H9 (cell line): ENCODE results near the gene TSGA10IP. TPM values are rescaled to one million over a fixed set of nuclear protein-coding genes. Genes with fewer than 3 reads are reported as not detected.

Experiments used
- DNase-seq: peaks from one replicate; pipeline ENCODE4 v3.0.0-alpha.2; 2017
- H2AFZ ChIP-seq: one replicate; pipeline ENCODE4 v1.6.1; 2013; ENCODE audit warnings: mild to moderate bottlenecking, low read length, control low read depth, moderate library complexity
- H2AK5ac ChIP-seq: 2 replicates; pipeline ENCODE4 v1.6.1; 2013; ENCODE audit warnings: low read length, control low read depth, mixed read lengths; ENCODE audit not compliant: insufficient read length
- H2BK120ac ChIP-seq: one replicate; pipeline ENCODE4 v1.6.1; 2013; ENCODE audit warnings: low read depth, mild to moderate bottlenecking, low read length, control low read depth, inconsistent platforms; ENCODE audit not compliant: poor library complexity, severe bottlenecking
- H2BK12ac ChIP-seq: 2 replicates; pipeline ENCODE4 v1.6.1; 2013; ENCODE audit warnings: low read length, control low read depth, mixed read lengths, low read depth; ENCODE audit not compliant: insufficient read length
- H2BK15ac ChIP-seq: 2 replicates; pipeline ENCODE4 v1.6.1; 2013; ENCODE audit warnings: low read depth, low read length, control low read depth
- H2BK20ac ChIP-seq: one replicate; pipeline ENCODE4 v1.6.1; 2013; ENCODE audit warnings: low read depth, mild to moderate bottlenecking, low read length, control low read depth, inconsistent platforms; ENCODE audit not compliant: poor library complexity, severe bottlenecking
- H2BK5ac ChIP-seq: 2 replicates; pipeline ENCODE4 v1.6.1; 2013; ENCODE audit warnings: low read length, control low read depth, mixed read lengths; ENCODE audit not compliant: insufficient read length
- H3K14ac ChIP-seq: 2 replicates; pipeline ENCODE4 v1.6.1; 2013; ENCODE audit warnings: low read length, control low read depth; ENCODE audit not compliant: insufficient read depth
- H3K18ac ChIP-seq: 2 replicates; pipeline ENCODE4 v1.6.1; 2013; ENCODE audit warnings: low read depth, mild to moderate bottlenecking, mixed read lengths, low read length, control low read depth; ENCODE audit not compliant: insufficient read length
- H3K23ac ChIP-seq: 2 replicates; pipeline ENCODE4 v1.6.1; 2013; ENCODE audit warnings: low read length, control low read depth, mixed read lengths, low read depth; ENCODE audit not compliant: insufficient read length
- H3K23me2 ChIP-seq: 2 replicates; pipeline ENCODE4 v1.6.1; 2013; ENCODE audit warnings: low read depth, mild to moderate bottlenecking, mixed read lengths, low read length, control low read depth; ENCODE audit not compliant: insufficient read length, poor library complexity, severe bottlenecking
- H3K27ac ChIP-seq: 2 replicates; pipeline ENCODE4 v1.5.1; 2013; ENCODE audit warnings: low read length, control low read depth, mixed read lengths, low read depth; ENCODE audit not compliant: insufficient read length
- H3K27me3 ChIP-seq: 2 replicates; pipeline ENCODE4 v1.6.1; 2013; ENCODE audit warnings: low read length, control low read depth, inconsistent platforms; ENCODE audit not compliant: insufficient read depth
- H3K4ac ChIP-seq: 2 replicates; pipeline ENCODE4 v1.6.1; 2013; ENCODE audit warnings: low read depth, mild to moderate bottlenecking, control low read depth, inconsistent platforms, low read length, moderate library complexity
- H3K4me1 ChIP-seq: 2 replicates; pipeline ENCODE4 v1.6.1; 2013; ENCODE audit warnings: low read length, control low read depth, inconsistent platforms; ENCODE audit not compliant: insufficient read depth
- H3K4me2 ChIP-seq: 2 replicates; pipeline ENCODE4 v1.6.1; 2013; ENCODE audit warnings: low read length, control low read depth, mixed read lengths; ENCODE audit not compliant: insufficient read length, insufficient read depth
- H3K56ac ChIP-seq: 2 replicates; pipeline ENCODE4 v1.6.1; 2013; ENCODE audit warnings: low read depth, mild to moderate bottlenecking, mixed read lengths, low read length, control low read depth; ENCODE audit not compliant: insufficient read length
- H3K79me1 ChIP-seq: 2 replicates; pipeline ENCODE4 v1.6.1; 2013; ENCODE audit warnings: low read depth, mild to moderate bottlenecking, moderate library complexity, low read length, control low read depth, inconsistent platforms; ENCODE audit not compliant: insufficient read depth, poor library complexity, severe bottlenecking
- H3K79me2 ChIP-seq: 2 replicates; pipeline ENCODE4 v1.6.1; 2013; ENCODE audit warnings: low read length, control low read depth, inconsistent platforms; ENCODE audit not compliant: insufficient read depth
- H3K9ac ChIP-seq: 2 replicates; pipeline ENCODE4 v1.6.1; 2013; ENCODE audit warnings: low read length, control low read depth, mixed read lengths; ENCODE audit not compliant: insufficient read length; ENCODE audit errors: extremely low read depth
- H3K9me3 ChIP-seq: one replicate; pipeline ENCODE4 v1.6.1; 2013; ENCODE audit warnings: low read depth, low read length, inconsistent platforms; ENCODE audit not compliant: control insufficient read depth
- H3T11ph ChIP-seq: one replicate; pipeline ENCODE4 v1.6.1; 2013; ENCODE audit warnings: mild to moderate bottlenecking, low read length, control low read depth, inconsistent platforms
- H4K20me1 ChIP-seq: one replicate; pipeline ENCODE4 v1.6.1; 2013; ENCODE audit not compliant: control insufficient read depth, insufficient read length, insufficient read depth
- H4K5ac ChIP-seq: 2 replicates; pipeline ENCODE4 v1.6.1; 2013; ENCODE audit warnings: low read depth, mild to moderate bottlenecking, mixed read lengths, low read length, control low read depth; ENCODE audit not compliant: insufficient read length
- H4K8ac ChIP-seq: replicated peaks from 2 replicates; pipeline ENCODE4 v1.6.1; 2013; ENCODE audit warnings: low read length, control low read depth, mixed read lengths, low read depth; ENCODE audit not compliant: insufficient read length
- H4K91ac ChIP-seq: 2 replicates; pipeline ENCODE4 v1.6.1; 2013; ENCODE audit warnings: low read depth, mild to moderate bottlenecking, moderate library complexity, mixed read lengths, low read length, control low read depth; ENCODE audit not compliant: insufficient read length
- H3K27ac Mint-ChIP-seq, 3 experiments: 2 replicates in 2 of 3; 3 replicates in 1 of 3; pipeline ENCODE4 v1.8.0; 2020 to 2021; ENCODE audit warnings: mixed read lengths in 3 of 3, mild to moderate bottlenecking in 1 of 3, moderate library complexity in 1 of 3
- H3K27me3 Mint-ChIP-seq: 2 replicates; pipeline ENCODE4 v1.8.0; 2021; ENCODE audit warnings: low read depth, mild to moderate bottlenecking, moderate library complexity, mixed read lengths
- H3K36me3 Mint-ChIP-seq, 3 experiments: 2 replicates in 2 of 3; 3 replicates in 1 of 3; pipeline ENCODE4 v1.8.0; 2020 to 2021; ENCODE audit warnings: low read depth in 3 of 3, mixed read lengths in 3 of 3; ENCODE audit not compliant: insufficient read depth in 1 of 3
- H3K4me1 Mint-ChIP-seq, 2 experiments: 2 replicates each; pipeline ENCODE4 v1.8.0; 2020; ENCODE audit warnings: mixed read lengths in 2 of 2
- H3K4me3 Mint-ChIP-seq, 2 experiments: 2 replicates in 1 of 2; 3 replicates in 1 of 2; pipeline ENCODE4 v1.8.0; 2020 to 2021; ENCODE audit warnings: mild to moderate bottlenecking in 2 of 2, mixed read lengths in 2 of 2, moderate library complexity in 1 of 2
- H3K9me3 Mint-ChIP-seq, 2 experiments: 2 replicates in 1 of 2; 3 replicates in 1 of 2; pipeline ENCODE4 v1.8.0; 2020; ENCODE audit warnings: mild to moderate bottlenecking in 2 of 2, mixed read lengths in 2 of 2, moderate library complexity in 1 of 2
- WGBS: extraction: QIAGEN DNeasy Blood & Tissue Kit; methylation state at CpG from one replicate; pipeline ENCODE4 v1.1.7; 2013; ENCODE audit warnings: missing lambda C conversion rate, low lambda C conversion rate, mixed read lengths; ENCODE audit not compliant: insufficient read length; ENCODE audit errors: extremely low coverage; 5-methylcytosine and 5-hydroxymethylcytosine counted together
- total RNA-seq: library from RNA; stranded (reverse); gene quantifications from 2 replicates; pipeline ENCODE4 v1.2.1, GENCODE V29; 2021
- TF ChIP-seq, protein P1 (sequence below): fragments of 200-600 bp; sonication (generic); conservative IDR thresholded peaks from 3 replicates; pipeline ENCODE4 v1.8.0; 2021; ENCODE audit warnings: antibody characterized with exemption, mild to moderate bottlenecking

The TSGA10IP gene
- total RNA-seq, 1 experiment from 2014 or later: 2.2 TPM

DNA sequence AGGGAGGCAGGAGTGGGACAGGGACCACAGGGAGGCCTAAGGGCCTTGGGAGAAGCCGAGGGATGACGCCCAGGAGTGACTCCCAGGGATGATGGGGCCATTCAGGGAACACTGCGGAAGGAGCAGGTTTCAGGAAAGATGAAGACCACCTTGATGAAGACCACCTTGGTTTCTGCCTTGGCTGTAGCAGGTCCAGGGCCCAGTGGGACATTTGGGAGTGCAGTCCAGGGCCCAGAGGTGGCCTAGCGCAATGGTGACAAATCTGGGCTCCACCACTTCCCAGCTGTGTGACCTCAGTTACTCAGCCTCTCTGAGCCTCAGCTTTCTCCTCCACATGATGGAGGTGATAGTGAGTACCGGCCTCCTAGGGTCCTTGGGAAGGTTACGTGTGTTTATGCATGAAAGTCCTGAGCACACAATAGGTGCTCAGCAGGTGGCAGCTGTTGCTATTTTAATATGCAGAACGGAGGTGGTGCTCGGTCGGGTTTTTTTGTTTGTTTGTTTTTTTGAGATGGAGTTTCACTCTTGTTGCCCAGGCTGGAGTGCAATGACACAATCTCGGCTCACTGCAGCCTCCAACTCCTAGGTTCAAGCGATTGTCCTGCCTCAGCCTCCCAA is 770 bp downstream of the TSGA10IP start:
- peak; percentile 75 for DNase-seq

More for the DNA sequence above, 770 bp downstream of the TSGA10IP start:
- Histone ChIP-seq H3K27me3 (no peaks in the 10 kb centered on the region), H4K91ac (peak overlapping the region; percentile 93), H3K9me3 (no peaks in the 10 kb centered on the region), H2BK120ac (peak overlapping the region; percentile 1), H2BK5ac (no peak overlapping the region), H2BK15ac (0 out of 2 replicates have a peak overlapping the region, but pooled peaks have one; percentile 4), H3K23ac (no peak overlapping the region), H3K27ac (no peak overlapping the region), H3K4me2 (peak overlapping the region; percentile 64), H3K79me2 (no peaks in the 10 kb centered on the region), H3K56ac (no peak overlapping the region), H3K4ac (peak overlapping the region; percentile 97), H3K9ac (peak overlapping the region; percentile 49), H4K8ac (peak overlapping the region; percentile 3), H2AK5ac (no peak overlapping the region), H3K79me1 (no peaks in the 10 kb centered on the region), H2BK20ac (no peak overlapping the region), H2AFZ (no peak overlapping the region), H3K18ac (peak overlapping the region; percentile 97), H3T11ph (peak overlapping the region; percentile 59), H4K5ac (peak overlapping the region; percentile 63), H2BK12ac (peak overlapping the region; percentile 85), H3K23me2 (peaks cover 8% of the 10 kb centered on the region), H4K20me1 (no peaks in the 10 kb centered on the region), H3K14ac (peak overlapping the region; percentile 98), H3K4me1 (peaks cover 11% of the 10 kb centered on the region)
- H3K4me1 Mint-ChIP-seq: peaks cover 29 to 43% of the 10 kb centered on the region in 2 experiments
- peaks cover 14% of the 10 kb centered on the region for H3K27me3 Mint-ChIP-seq
- TF ChIP-seq, protein P1, sequence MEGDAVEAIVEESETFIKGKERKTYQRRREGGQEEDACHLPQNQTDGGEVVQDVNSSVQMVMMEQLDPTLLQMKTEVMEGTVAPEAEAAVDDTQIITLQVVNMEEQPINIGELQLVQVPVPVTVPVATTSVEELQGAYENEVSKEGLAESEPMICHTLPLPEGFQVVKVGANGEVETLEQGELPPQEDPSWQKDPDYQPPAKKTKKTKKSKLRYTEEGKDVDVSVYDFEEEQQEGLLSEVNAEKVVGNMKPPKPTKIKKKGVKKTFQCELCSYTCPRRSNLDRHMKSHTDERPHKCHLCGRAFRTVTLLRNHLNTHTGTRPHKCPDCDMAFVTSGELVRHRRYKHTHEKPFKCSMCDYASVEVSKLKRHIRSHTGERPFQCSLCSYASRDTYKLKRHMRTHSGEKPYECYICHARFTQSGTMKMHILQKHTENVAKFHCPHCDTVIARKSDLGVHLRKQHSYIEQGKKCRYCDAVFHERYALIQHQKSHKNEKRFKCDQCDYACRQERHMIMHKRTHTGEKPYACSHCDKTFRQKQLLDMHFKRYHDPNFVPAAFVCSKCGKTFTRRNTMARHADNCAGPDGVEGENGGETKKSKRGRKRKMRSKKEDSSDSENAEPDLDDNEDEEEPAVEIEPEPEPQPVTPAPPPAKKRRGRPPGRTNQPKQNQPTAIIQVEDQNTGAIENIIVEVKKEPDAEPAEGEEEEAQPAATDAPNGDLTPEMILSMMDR: no peak
- H3K36me3 Mint-ChIP-seq: peaks cover 0 to 18% (median 2%) of the 10 kb centered on the region in 3 experiments; a peak in 4 of 7 replicates
- no peaks in the 10 kb centered on the region; a peak in 1 of 5 replicates for H3K9me3 Mint-ChIP-seq
- WGBS: no CpG with 5 or more reads among the region's 11 CpGs
- H3K27ac Mint-ChIP-seq: peak overlapping the region; percentile 23 to 98 (median 95); a peak in 6 of 7 replicates
- peak overlapping the region; percentile 46 to 75 for H3K4me3 Mint-ChIP-seq
